ENCODE measurements around the gene CTPS1. TPM values are rescaled to one million over a fixed set of nuclear protein-coding genes. Genes with fewer than 3 reads are reported as not detected.

CTPS1 gene
- total RNA-seq, 2 donors from 2014 or later, result 14.1 to 25.5 TPM

GRCh38 chr1:41056907-41057306, 77.4 kb downstream of the CTPS1 start:
- TF ChIP-seq CTCF (IDR thresholded peaks at IDR 0.05), result no peak
- Histone ChIP-seq H3K27me3 (no peaks in the 10 kb centered on the region), H3K4me3 (no peak overlapping the region), H3K9me3 (no peaks in the 10 kb centered on the region), H3K27ac (no peak overlapping the region), H3K4me1 (no peaks in the 10 kb centered on the region), H3K36me3 (no peaks in the 10 kb centered on the region), H3K9ac (ENCODE audit: low read depth in 2 of 2, low read length in 2 of 2) (no peak overlapping the region)
- intact Hi-C loops (cut with DNase I), result no loop called here
- DNase-seq, result no peak

Other genes with a start within 250 kb of the CTPS1 start
- 1 to 10 TPM; 1.8 to 1.9 TPM for gene KCNQ4, start 195.9 kb upstream of the CTPS1 start, total RNA-seq
- 1 to 10 TPM; 3.4 to 5.8 TPM for gene CITED4, start 117.3 kb upstream of the CTPS1 start, total RNA-seq
- gene SLFNL1, start 42.0 kb downstream of the CTPS1 start, total RNA-seq, result under 1 TPM; 0.27 to 0.30 TPM

All from colonic mucosa (tissue), 4 donors.